GM19025 (cell line): ENCODE results near the gene LAMTOR1.

Experiments used
- ATAC-seq: cut with Tn5 transposase; IDR thresholded peaks from one replicate; pipeline ENCODE4 v1.9.1; 2021; ENCODE audit warnings: mild to moderate bottlenecking, low read depth, moderate library complexity; ENCODE audit not compliant: unreplicated experiment

Gene LAMTOR1

GRCh38 chr11:72120930-72121329 is 17.8 kb upstream of the LAMTOR1 start:
- no peak for ATAC-seq

DNA sequence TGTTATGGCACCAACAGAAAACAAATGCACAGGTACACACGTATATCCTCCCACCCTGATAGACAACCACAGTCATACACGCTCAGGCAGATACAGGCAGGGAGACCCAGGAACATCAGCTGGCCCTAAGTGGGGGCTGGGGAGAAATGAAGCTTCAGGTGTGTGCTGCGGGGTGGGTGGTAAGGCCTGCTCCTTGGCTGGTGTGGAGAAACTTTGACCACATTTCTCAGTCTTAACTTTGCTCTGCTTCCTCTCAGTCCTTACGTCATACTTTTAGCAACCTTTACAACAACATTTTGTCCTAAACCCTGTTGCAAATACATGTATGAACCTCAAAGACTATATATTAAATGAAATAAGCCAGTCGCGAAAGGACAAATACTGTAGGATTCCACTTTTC is 16.1 kb upstream of the LAMTOR1 start:
- ATAC-seq, result no peak

DNA sequence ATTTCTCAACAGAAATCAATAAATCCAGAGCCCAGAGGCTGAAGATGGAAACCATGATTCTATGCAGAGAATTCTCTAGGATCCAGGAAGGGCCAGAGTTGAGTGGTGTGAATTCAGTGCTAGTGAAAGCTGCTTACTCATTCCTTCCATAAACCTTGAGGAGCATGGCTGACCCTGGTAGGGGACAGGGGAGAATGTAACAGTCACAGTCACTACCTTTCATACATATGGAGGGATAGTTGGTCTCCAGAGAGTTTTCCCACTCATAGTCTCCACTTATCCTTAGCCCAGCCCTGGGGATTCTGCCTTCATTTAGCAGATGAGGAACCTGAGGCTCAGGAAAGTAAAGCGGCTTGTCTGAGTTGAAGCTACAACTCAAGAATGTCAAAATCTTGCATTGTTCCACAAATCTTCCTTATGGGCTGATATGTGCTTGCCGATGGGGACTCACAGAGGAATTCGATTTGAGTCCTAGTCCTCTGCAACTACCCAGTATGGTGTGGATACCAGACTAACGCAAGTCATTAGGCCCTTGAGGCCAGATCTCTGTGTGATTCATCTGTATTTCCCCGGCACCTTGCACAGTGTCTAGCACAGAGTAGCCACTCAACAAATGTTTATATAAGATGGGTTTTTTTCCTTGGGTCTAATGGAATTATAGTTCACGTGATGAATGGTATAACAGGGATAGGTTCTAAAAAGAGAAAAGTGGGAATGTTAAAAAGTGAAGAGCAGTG is 13.1 kb upstream of the LAMTOR1 start:
- ATAC-seq, result no peak

GRCh38 chr11:72114570-72114969 is 11.5 kb upstream of the LAMTOR1 start:
- ATAC-seq, result no peak

DNA sequence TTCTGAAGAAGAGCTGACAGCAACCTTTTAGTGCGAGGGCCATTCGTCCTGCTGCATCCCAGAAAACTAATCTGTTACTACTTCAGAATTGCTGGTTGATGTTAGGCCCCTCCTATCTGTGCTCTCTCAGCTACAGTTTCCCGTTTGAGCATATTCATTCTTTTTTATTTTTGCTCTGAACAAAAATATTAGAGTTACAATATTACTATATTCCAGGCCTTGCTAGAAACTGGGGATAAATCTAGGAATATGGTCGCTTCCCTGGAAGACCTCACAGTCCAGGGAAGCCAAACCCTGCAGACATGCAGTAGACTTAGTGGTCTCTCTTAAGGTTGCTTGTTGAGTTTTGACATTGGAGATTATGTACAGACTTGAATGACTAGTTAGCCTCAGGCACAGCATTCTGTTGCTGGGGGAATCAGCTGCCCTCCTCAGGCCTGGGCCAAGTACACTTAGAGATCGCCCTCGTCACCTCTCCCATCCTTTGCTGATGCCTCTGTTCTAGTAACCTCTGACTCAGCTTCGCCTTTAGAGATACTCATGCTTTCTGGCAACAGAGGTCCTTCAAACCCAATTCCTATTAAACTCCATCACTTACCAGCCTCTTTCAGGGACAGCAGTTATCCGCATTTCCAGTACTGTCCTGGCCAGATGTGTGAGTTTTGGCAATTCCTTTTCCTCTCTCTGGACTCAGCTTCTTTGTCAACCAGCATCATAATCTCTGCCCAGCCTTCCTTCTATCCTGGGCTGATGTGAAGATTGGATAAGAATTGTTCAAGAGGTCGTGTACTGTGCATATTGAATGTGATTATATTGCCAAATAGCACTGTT is 10.1 kb upstream of the LAMTOR1 start:
- ATAC-seq, result no peak

DNA sequence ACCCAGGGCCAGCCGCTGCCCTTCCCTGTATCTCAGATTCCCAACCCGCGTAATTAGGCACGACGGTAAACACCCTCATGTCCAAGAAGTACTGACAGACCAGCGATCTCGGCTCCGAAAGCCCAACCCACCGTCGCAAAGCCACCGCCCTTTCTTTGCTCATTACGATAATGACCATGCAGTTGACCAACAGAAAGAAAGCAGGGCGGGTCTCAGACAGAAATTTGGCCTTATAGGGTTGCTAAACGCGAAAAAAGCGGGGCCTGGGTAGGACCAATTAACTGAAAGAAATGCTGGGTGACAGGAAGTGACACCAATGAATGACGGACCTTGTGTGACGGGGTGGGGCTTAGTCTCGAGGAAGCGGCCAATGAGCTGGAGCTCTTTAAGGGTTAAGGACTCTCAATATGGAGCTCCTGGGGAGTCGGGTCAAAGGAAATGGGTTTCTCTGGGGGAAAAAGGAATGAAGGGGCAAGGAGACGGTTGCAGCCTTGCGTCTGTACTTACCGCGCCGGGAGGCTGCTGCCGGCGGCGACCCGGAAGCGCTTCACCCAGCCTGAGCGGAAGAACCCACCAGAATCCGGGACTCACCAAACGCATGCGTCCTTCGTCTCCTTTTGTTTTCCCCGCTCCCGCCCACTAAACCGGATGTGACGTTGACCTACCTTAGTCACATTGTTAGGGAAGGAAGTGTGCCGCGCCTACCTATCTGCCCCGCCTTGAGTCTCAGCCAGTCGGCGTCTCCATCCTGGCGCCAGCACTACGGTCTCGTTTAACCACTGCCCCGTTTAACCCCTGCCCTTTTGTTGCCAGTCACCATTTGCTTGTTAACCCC is 9.3 kb upstream of the LAMTOR1 start, which contains the start of gene ANAPC15:
ANAPC15 (minus strand) TSS at position 553 of the 835 bp plus-strand sequence. CDS start 1,419 bp downstream, outside the sequence.
- peak; percentile 85 for ATAC-seq

DNA sequence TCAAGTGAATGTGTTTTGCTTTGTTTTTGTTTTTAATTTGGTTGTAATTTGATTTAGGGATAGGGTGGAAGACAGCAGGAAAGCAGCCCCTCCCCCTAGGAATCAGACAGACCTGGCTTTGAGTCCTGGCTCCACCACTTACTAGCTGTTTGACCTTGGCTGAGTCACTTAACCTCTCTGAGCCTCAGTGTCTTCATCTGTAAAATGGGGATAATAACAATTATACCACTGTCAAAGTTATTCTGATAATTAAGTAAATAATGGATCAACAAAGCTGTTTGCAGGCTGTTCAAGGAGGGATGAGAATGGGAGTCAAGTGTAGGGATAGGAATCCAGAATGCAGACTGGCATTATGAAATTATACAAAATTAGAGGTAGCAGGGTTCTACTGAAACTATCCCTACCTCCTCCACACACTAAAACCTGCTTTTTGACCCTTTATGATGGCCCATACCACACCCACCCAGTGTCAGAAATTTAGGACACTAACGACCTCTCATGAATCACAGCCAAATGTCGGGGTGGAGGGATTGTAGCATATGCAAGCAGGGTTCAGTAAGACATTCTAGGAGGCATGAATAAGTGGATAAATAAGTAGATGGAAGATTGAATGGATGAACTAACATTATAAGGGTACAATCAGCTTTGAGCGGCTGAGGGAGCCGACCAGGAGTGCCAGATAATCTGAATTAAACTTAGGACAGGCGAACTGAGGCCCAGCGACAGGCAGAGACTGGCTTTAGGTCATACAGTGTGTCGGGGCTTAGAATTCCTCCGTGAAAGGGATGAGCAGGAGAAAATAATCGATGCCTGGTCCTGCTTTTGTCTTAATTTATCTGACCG is 8.4 kb upstream of the LAMTOR1 start:
- ATAC-seq, result no peak

GRCh38 chr11:72105888-72106287 is 2.8 kb upstream of the LAMTOR1 start, which contains the start of gene TOMT:
Gene TOMT, plus strand, starts transcription at chr11:72105924. Its CDS starts 28 bp downstream, at chr11:72105952.
- no peak for ATAC-seq

- no peak for ATAC-seq
Measured at GRCh38 chr11:72103754-72104167, 664 bp upstream of the LAMTOR1 start.

DNA sequence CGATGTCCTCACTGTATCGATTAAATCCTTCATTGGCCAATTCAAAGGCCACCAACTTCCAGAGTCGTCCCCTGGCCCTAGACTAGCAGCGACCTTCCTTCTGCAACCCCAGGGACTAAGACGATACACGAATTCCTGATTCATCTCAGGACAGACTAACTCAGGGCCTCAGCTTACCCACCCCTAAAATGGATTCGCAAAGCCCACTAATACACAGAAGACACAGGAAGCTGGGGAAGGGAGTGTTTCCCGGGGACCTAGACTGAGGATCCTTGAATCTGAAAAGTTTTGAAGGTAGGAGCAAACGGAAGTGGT is 509 bp downstream of the LAMTOR1 start:
- no peak for ATAC-seq

GRCh38 chr11:72102162-72102561 is 935 bp downstream of the LAMTOR1 start:
- no peak for ATAC-seq

DNA sequence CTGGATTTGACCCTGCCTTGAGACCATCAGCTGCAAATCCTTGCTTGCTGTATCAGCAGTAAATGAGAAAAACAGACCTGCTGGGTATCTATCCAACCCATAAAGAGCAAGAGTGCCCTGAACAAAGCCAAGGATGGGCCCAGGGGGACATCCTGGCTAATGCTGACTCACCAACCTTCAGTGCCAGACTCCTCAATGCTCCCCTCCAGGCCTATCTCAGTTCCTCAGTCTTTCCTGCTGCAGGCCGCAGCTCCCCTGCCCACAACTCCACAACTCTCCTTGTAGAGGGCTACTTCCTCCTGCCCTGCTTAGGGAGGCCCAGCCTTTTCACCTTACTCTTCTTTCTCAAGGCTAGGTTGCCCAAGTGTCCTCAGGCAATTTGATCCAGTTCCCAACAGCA is 2.6 kb downstream of the LAMTOR1 start:
- no peak for ATAC-seq

GRCh38 chr11:72100009-72100408 is 3.1 kb downstream of the LAMTOR1 start:
- no peak for ATAC-seq

GRCh38 chr11:72098741-72099140 is 4.4 kb downstream of the LAMTOR1 start:
- ATAC-seq, result no peak

- ATAC-seq, result no peak
Measured at GRCh38 chr11:72091292-72091691, 11.8 kb downstream of the LAMTOR1 start.

- ATAC-seq, result no peak
Measured at GRCh38 chr11:72088076-72088808, 14.9 kb downstream of the LAMTOR1 start.

- no peak for ATAC-seq
Measured at GRCh38 chr11:72085621-72086351, 17.3 kb downstream of the LAMTOR1 start.

DNA sequence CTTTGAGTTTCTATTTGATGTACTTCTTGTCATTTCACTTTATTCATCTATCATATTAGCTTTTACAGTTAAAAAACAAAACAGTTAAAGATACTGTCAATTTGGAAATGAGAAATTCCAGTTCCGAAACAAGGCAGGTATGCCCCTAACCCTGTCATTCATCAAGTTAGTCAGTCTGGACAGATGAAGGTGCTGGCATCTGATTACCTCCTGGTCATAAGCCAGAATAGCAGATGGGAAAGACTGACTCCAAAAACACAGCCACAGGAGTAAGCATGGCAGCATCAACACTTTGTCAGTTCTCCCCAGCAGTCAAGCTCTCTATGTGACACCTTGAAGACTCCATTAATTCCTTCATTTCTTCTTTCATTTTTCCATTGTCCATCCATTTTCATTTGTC is 18.1 kb downstream of the LAMTOR1 start:
- ATAC-seq, result no peak

DNA sequence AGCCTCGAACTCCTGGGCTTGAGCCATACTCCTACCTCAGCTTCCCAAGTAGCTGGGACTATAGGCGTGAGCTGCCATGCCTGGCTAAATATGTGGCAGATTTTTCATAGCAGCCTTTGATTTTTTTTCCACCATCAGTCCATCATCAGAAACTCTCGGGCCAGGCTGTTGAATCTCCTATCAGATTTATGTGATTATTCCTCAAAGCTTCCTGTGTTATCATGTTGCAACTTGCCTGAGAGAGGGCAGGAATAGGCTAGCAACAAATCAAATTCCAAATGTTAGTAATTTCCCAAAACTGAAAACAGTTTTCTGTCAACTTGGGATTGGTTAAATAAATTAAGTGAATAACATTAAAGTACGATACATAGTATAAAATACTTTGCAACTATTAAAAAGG is 19.0 kb downstream of the LAMTOR1 start:
- no peak for ATAC-seq
